Liver (tissue), 3 donors: ENCODE results near the gene TBC1D9B.

Source experiments
- GABPA ChIP-seq, 2 donors: IDR thresholded peaks in 1 of 2; conservative IDR thresholded peaks in 1 of 2; 2 replicates each; pipeline ENCODE4 v1.6.1; 2016; ENCODE audit warnings: antibody characterized with exemption in 2 of 2, mild to moderate bottlenecking in 1 of 2, moderate library complexity in 1 of 2
- RAD21 ChIP-seq, 2 donors: IDR thresholded peaks; 2 replicates each; pipeline ENCODE4 v1.6.1; 2016; ENCODE audit warnings: antibody characterized with exemption in 2 of 2, mild to moderate bottlenecking in 2 of 2
- TAF1 ChIP-seq: conservative IDR thresholded peaks from 2 replicates; pipeline ENCODE4 v1.6.1; 2016; ENCODE audit warnings: antibody characterized with exemption, mild to moderate bottlenecking
- TF ChIP-seq, protein P1 (sequence below): IDR thresholded peaks from 2 replicates; pipeline ENCODE4 v1.6.1; 2016; ENCODE audit warnings: antibody characterized with exemption, mild to moderate bottlenecking
- TF ChIP-seq, protein P2 (sequence below): fragments of 150-350 bp; IDR thresholded peaks from 2 replicates; pipeline ENCODE4 v1.5.1; 2017; ENCODE audit warnings: improper control_type of control experiment, low read depth, low read length; ENCODE audit not compliant: missing input control
- TF ChIP-seq, protein P3 (sequence below): IDR thresholded peaks from 2 replicates; pipeline ENCODE4 v1.6.1; 2016; ENCODE audit warnings: antibody characterized with exemption
- donor health status: healthy.
- donor health status: healthy.

DNA sequence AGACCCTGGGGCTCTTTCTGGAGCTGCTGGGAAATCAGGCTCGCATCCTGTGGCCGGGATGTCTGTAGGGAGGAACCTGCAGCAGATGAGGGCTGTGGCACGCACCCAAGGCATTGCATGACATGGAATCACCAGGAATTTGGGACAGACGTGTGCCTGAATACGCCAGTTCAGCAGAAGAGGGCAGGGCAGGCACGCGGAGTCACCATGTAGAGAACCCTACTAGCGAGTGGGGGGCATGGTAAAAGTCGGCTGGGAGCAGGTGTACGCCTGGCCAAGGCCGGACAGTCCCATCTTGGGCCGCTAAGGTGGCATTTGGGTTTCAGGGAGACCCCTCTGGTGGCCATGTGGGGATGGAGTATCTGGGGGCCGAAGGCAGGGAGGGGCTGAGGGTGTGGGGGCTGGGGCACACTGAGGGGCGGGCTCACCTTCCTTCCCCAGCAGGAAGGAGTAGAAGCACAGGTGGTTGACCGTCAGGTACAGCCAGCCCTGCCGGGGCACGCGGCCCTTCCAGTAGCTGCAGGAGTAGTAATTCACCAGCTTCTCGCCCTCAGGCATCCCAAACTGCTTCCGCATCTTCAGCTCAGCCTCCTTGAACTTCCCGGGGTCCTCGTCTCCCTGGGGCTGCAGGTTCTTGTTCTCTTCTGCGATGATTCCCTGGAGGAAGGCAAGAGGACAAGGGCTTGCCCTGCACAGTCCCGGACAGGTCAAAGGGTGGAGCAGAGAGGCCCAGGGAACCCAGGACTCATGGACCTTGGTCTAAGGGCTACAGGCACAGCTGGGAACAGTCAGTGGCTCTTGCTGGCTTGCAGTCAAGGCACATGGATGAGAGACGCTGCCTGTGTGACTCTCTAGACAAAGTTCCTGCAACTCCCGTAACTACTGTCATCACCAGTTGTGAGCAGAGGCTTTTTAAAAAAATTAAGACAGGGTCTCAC, 13.5 kb downstream of the TBC1D9B start:
- TF ChIP-seq, protein P1, sequence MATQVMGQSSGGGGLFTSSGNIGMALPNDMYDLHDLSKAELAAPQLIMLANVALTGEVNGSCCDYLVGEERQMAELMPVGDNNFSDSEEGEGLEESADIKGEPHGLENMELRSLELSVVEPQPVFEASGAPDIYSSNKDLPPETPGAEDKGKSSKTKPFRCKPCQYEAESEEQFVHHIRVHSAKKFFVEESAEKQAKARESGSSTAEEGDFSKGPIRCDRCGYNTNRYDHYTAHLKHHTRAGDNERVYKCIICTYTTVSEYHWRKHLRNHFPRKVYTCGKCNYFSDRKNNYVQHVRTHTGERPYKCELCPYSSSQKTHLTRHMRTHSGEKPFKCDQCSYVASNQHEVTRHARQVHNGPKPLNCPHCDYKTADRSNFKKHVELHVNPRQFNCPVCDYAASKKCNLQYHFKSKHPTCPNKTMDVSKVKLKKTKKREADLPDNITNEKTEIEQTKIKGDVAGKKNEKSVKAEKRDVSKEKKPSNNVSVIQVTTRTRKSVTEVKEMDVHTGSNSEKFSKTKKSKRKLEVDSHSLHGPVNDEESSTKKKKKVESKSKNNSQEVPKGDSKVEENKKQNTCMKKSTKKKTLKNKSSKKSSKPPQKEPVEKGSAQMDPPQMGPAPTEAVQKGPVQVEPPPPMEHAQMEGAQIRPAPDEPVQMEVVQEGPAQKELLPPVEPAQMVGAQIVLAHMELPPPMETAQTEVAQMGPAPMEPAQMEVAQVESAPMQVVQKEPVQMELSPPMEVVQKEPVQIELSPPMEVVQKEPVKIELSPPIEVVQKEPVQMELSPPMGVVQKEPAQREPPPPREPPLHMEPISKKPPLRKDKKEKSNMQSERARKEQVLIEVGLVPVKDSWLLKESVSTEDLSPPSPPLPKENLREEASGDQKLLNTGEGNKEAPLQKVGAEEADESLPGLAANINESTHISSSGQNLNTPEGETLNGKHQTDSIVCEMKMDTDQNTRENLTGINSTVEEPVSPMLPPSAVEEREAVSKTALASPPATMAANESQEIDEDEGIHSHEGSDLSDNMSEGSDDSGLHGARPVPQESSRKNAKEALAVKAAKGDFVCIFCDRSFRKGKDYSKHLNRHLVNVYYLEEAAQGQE, result no peak
- TF ChIP-seq, protein P2, sequence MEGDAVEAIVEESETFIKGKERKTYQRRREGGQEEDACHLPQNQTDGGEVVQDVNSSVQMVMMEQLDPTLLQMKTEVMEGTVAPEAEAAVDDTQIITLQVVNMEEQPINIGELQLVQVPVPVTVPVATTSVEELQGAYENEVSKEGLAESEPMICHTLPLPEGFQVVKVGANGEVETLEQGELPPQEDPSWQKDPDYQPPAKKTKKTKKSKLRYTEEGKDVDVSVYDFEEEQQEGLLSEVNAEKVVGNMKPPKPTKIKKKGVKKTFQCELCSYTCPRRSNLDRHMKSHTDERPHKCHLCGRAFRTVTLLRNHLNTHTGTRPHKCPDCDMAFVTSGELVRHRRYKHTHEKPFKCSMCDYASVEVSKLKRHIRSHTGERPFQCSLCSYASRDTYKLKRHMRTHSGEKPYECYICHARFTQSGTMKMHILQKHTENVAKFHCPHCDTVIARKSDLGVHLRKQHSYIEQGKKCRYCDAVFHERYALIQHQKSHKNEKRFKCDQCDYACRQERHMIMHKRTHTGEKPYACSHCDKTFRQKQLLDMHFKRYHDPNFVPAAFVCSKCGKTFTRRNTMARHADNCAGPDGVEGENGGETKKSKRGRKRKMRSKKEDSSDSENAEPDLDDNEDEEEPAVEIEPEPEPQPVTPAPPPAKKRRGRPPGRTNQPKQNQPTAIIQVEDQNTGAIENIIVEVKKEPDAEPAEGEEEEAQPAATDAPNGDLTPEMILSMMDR, result no peak
- no peak for TF ChIP-seq GABPA (IDR thresholded peaks at IDR 0.05 in 1 of 2, conservative IDR thresholded peaks at IDR 0.05 in 1 of 2)
- TF ChIP-seq RAD21 (IDR thresholded peaks at IDR 0.05), result no peak
- TF ChIP-seq, protein P3, sequence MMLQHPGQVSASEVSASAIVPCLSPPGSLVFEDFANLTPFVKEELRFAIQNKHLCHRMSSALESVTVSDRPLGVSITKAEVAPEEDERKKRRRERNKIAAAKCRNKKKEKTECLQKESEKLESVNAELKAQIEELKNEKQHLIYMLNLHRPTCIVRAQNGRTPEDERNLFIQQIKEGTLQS, result no peak
- no peak for TF ChIP-seq TAF1
